HG03159 (cell line): Measurements from ENCODE around the gene ATP9A.

Experiments
- ATAC-seq: cut with Tn5 transposase; IDR thresholded peaks from one replicate; pipeline ENCODE4 v1.9.1; 2021; ENCODE audit warnings: mild to moderate bottlenecking, moderate library complexity; ENCODE audit not compliant: unreplicated experiment

ATP9A gene

GRCh38 chr20:51602131-51602530 lies 166.1 kb downstream of the ATP9A start:
- ATAC-seq, result no peak

- ATAC-seq, result no peak
These were observed 167.2 kb downstream of the ATP9A start for GRCh38 chr20:51600950-51601349.

- ATAC-seq, result no peak
These were observed 168.2 kb downstream of the ATP9A start for GRCh38 chr20:51600016-51600420.

- no peak for ATAC-seq
These were observed 169.6 kb downstream of the ATP9A start for GRCh38 chr20:51598556-51598955.

- ATAC-seq, result no peak
These were observed 170.6 kb downstream of the ATP9A start for GRCh38 chr20:51597389-51598231.

- ATAC-seq, result no peak
These were observed 171.4 kb downstream of the ATP9A start for GRCh38 chr20:51596668-51597388.

GRCh38 chr20:51595744-51596143 lies 172.4 kb downstream of the ATP9A start:
- no peak for ATAC-seq

- ATAC-seq, result peak; percentile 93
These were observed 173.1 kb downstream of the ATP9A start for GRCh38 chr20:51595058-51595532.

GRCh38 chr20:51594236-51595057 lies 173.7 kb downstream of the ATP9A start:
- ATAC-seq, result no peak

GRCh38 chr20:51593584-51593983 lies 174.6 kb downstream of the ATP9A start:
- no peak for ATAC-seq

GRCh38 chr20:51592564-51592963 lies 175.6 kb downstream of the ATP9A start:
- no peak for ATAC-seq

GRCh38 chr20:51591871-51592270 lies 176.3 kb downstream of the ATP9A start:
- no peak for ATAC-seq

- ATAC-seq, result no peak
These were observed 179.4 kb downstream of the ATP9A start for GRCh38 chr20:51588762-51589161.

GRCh38 chr20:51587145-51587544 lies 181.0 kb downstream of the ATP9A start:
- ATAC-seq, result no peak

GRCh38 chr20:51586005-51586440 lies 182.2 kb downstream of the ATP9A start:
- no peak for ATAC-seq

- no peak for ATAC-seq
These were observed 183.0 kb downstream of the ATP9A start for GRCh38 chr20:51585148-51585547.

- no peak for ATAC-seq
These were observed 183.5 kb downstream of the ATP9A start for GRCh38 chr20:51584737-51585136.

- no peak for ATAC-seq
These were observed 184.1 kb downstream of the ATP9A start for GRCh38 chr20:51584116-51584515.

GRCh38 chr20:51583499-51583898 lies 184.7 kb downstream of the ATP9A start:
- ATAC-seq, result no peak

GRCh38 chr20:51583073-51583472 lies 185.1 kb downstream of the ATP9A start:
- ATAC-seq, result no peak

- no peak for ATAC-seq
These were observed 186.6 kb downstream of the ATP9A start for GRCh38 chr20:51581571-51581970.
